ENCODE data around the gene PDE9A.

The PDE9A gene

GRCh38 chr21:42661688-42662429 lies 8.4 kb downstream of the PDE9A start:
- TF ChIP-seq CTCF (IDR thresholded peaks at IDR 0.05; ENCODE audit: low read length) (no peak), EZH2 (optimal IDR thresholded peaks at IDR 0.05; ENCODE audit: low read depth, low read length) (no peak), EZH2phosphoT487 (IDR thresholded peaks at IDR 0.05; ENCODE audit: low read length) (no peak)
- H3K27me3 ChIP-seq (replicated peaks; ENCODE audit: insufficient read depth, low read length), result peaks cover 99% of the 10 kb centered on the region
- no peaks in the 10 kb centered on the region for H3K9me2 ChIP-seq (replicated peaks; ENCODE audit: insufficient read depth, low read length)
- H3K9ac ChIP-seq (ENCODE audit: low read length), result no peak overlapping the region
- no peak overlapping the region for H2AFZ ChIP-seq (ENCODE audit: low read length)
- no peaks in the 10 kb centered on the region for H3K79me2 ChIP-seq (ENCODE audit: low read length)
- no peak overlapping the region for H3K4me3 ChIP-seq (ENCODE audit: low read length)
- H3K9me3 ChIP-seq (replicated peaks; ENCODE audit: insufficient read depth, low read length), result no peaks in the 10 kb centered on the region
- no peaks in the 10 kb centered on the region for H3K4me1 ChIP-seq (ENCODE audit: low read length)
- no peaks in the 10 kb centered on the region for H3F3A ChIP-seq (ENCODE audit: insufficient read depth, low read length)
- H3K4me2 ChIP-seq (ENCODE audit: low read depth, low read length), result no peak overlapping the region
- no peak for DNase-seq
- H3K36me3 ChIP-seq (replicated peaks; ENCODE audit: insufficient read depth, low read length), result no peaks in the 10 kb centered on the region
- no peak overlapping the region for H3K27ac ChIP-seq (ENCODE audit: low read length)
- no peaks in the 10 kb centered on the region for H4K20me1 ChIP-seq (ENCODE audit: insufficient read depth, low read length)

GRCh38 chr21:42662430-42663199 lies 9.2 kb downstream of the PDE9A start:
- no peak for DNase-seq
- Histone ChIP-seq H2AFZ (ENCODE audit: low read length) (no peak overlapping the region), H3K4me1 (ENCODE audit: low read length) (no peaks in the 10 kb centered on the region), H3K36me3 (replicated peaks; ENCODE audit: insufficient read depth, low read length) (no peaks in the 10 kb centered on the region), H3F3A (ENCODE audit: insufficient read depth, low read length) (no peaks in the 10 kb centered on the region), H3K4me3 (ENCODE audit: low read length) (no peak overlapping the region), H3K4me2 (ENCODE audit: low read depth, low read length) (no peak overlapping the region), H3K79me2 (ENCODE audit: low read length) (no peaks in the 10 kb centered on the region), H3K9me3 (replicated peaks; ENCODE audit: insufficient read depth, low read length) (no peaks in the 10 kb centered on the region), H4K20me1 (ENCODE audit: insufficient read depth, low read length) (no peaks in the 10 kb centered on the region), H3K27me3 (replicated peaks; ENCODE audit: insufficient read depth, low read length) (peaks cover 99% of the 10 kb centered on the region), H3K9me2 (replicated peaks; ENCODE audit: insufficient read depth, low read length) (no peaks in the 10 kb centered on the region), H3K27ac (ENCODE audit: low read length) (no peak overlapping the region), H3K9ac (ENCODE audit: low read length) (no peak overlapping the region)
- TF ChIP-seq EZH2 (optimal IDR thresholded peaks at IDR 0.05; ENCODE audit: low read depth, low read length) (no peak), CTCF (IDR thresholded peaks at IDR 0.05; ENCODE audit: low read length) (no peak), EZH2phosphoT487 (IDR thresholded peaks at IDR 0.05; ENCODE audit: low read length) (no peak)

GRCh38 chr21:42663200-42663750 lies 9.9 kb downstream of the PDE9A start:
- Histone ChIP-seq H3F3A (ENCODE audit: insufficient read depth, low read length) (no peaks in the 10 kb centered on the region), H3K9me3 (replicated peaks; ENCODE audit: insufficient read depth, low read length) (no peaks in the 10 kb centered on the region), H3K9ac (ENCODE audit: low read length) (no peak overlapping the region), H2AFZ (ENCODE audit: low read length) (no peak overlapping the region), H3K27ac (ENCODE audit: low read length) (no peak overlapping the region), H3K4me3 (ENCODE audit: low read length) (no peak overlapping the region), H3K27me3 (replicated peaks; ENCODE audit: insufficient read depth, low read length) (peaks cover 99% of the 10 kb centered on the region), H4K20me1 (ENCODE audit: insufficient read depth, low read length) (no peaks in the 10 kb centered on the region), H3K79me2 (ENCODE audit: low read length) (no peaks in the 10 kb centered on the region), H3K4me1 (ENCODE audit: low read length) (no peaks in the 10 kb centered on the region), H3K36me3 (replicated peaks; ENCODE audit: insufficient read depth, low read length) (no peaks in the 10 kb centered on the region), H3K4me2 (ENCODE audit: low read depth, low read length) (no peak overlapping the region), H3K9me2 (replicated peaks; ENCODE audit: insufficient read depth, low read length) (no peaks in the 10 kb centered on the region)
- DNase-seq, result no peak
- TF ChIP-seq CTCF (IDR thresholded peaks at IDR 0.05; ENCODE audit: low read length), result no peak
- TF ChIP-seq EZH2phosphoT487 (IDR thresholded peaks at IDR 0.05; ENCODE audit: low read length), result no peak
- TF ChIP-seq EZH2 (optimal IDR thresholded peaks at IDR 0.05; ENCODE audit: low read depth, low read length), result no peak
